Measurements from ENCODE around the gene DPYD. TPM values are rescaled to one million over a fixed set of nuclear protein-coding genes. Genes with fewer than 3 reads are reported as not detected.

Gene DPYD
- total RNA-seq, 4 donors from 2014 or later = 30.6 to 58.4 (median 35.4) TPM

- no peaks in the 10 kb centered on the region for H3K4me1 ChIP-seq
- no peak overlapping the region for H3K4me3 ChIP-seq
- H3K9me3 ChIP-seq = no peaks in the 10 kb centered on the region
- 38 to 48% methylated on average over 4 of the region's 4 CpGs for WGBS, 2 donors
- H3K36me3 ChIP-seq = no peaks in the 10 kb centered on the region
- TF ChIP-seq POLR2A (IDR thresholded peaks at IDR 0.05) (no peak), CTCF (IDR thresholded peaks at IDR 0.05) (no peak)
- H3K27me3 ChIP-seq = no peaks in the 10 kb centered on the region
- H3K27ac ChIP-seq = no peak overlapping the region
- intact Hi-C loops (cut with DNase I) = no loop called here
- no peak for DNase-seq
Measured at GRCh38 chr1:97174039-97174704, 746.7 kb downstream of the DPYD start.

GRCh38 chr1:97170300-97170699, 750.5 kb downstream of the DPYD start:
- H3K36me3 ChIP-seq = no peaks in the 10 kb centered on the region
- no peak overlapping the region for H3K27ac ChIP-seq
- no peak for DNase-seq
- H3K9me3 ChIP-seq = no peaks in the 10 kb centered on the region
- no peaks in the 10 kb centered on the region for H3K4me1 ChIP-seq
- no peak overlapping the region for H3K4me3 ChIP-seq
- WGBS, 2 donors = 68 to 94% methylated on average over 2 of the region's 2 CpGs
- no peak for TF ChIP-seq CTCF (IDR thresholded peaks at IDR 0.05)
- no peak for TF ChIP-seq POLR2A (IDR thresholded peaks at IDR 0.05)
- no peaks in the 10 kb centered on the region for H3K27me3 ChIP-seq
- intact Hi-C loops (cut with DNase I) = no loop called here

DNA sequence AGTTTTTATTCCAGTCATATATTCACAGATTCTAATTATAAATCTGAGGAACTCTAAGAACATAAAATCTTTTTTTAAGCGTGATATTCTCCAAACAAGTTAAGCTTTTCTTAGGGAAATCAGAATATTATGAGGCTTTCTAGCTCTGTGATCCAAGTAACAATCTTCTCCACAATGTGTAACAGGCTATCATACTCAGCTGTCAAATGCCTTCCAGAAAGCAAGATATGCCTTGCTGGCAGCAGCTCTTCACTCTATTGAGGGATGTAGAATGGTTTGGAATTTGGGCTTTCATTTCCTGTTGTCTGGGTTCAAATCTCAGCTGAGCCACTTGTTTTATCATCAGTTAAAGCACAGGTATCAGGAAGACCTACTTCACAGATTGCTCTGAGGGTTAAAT, 752.8 kb downstream of the DPYD start:
- no peaks in the 10 kb centered on the region for H3K4me1 ChIP-seq
- H3K27me3 ChIP-seq = no peaks in the 10 kb centered on the region
- no peak overlapping the region for H3K27ac ChIP-seq
- no peak for DNase-seq
- TF ChIP-seq CTCF (IDR thresholded peaks at IDR 0.05) (no peak), POLR2A (IDR thresholded peaks at IDR 0.05) (no peak)
- H3K4me3 ChIP-seq = no peak overlapping the region
- H3K9me3 ChIP-seq = no peaks in the 10 kb centered on the region
- no peaks in the 10 kb centered on the region for H3K36me3 ChIP-seq
- WGBS, 2 donors = 93 to 100% methylated on average over 1 of the region's 1 CpG
- intact Hi-C loops (cut with DNase I) = no loop called here

GRCh38 chr1:97167246-97167645, 753.6 kb downstream of the DPYD start:
- no peaks in the 10 kb centered on the region for H3K36me3 ChIP-seq
- no peak for TF ChIP-seq POLR2A (IDR thresholded peaks at IDR 0.05)
- TF ChIP-seq CTCF (IDR thresholded peaks at IDR 0.05) = no peak
- no peaks in the 10 kb centered on the region for H3K9me3 ChIP-seq
- H3K4me1 ChIP-seq = no peaks in the 10 kb centered on the region
- 66 to 80% methylated on average over 2 of the region's 2 CpGs for WGBS, 2 donors
- intact Hi-C loops (cut with DNase I) = no loop called here
- DNase-seq = no peak
- H3K4me3 ChIP-seq = no peak overlapping the region
- H3K27ac ChIP-seq = no peak overlapping the region
- H3K27me3 ChIP-seq = no peaks in the 10 kb centered on the region

GRCh38 chr1:97166626-97167025, 754.2 kb downstream of the DPYD start:
- H3K27me3 ChIP-seq = no peaks in the 10 kb centered on the region
- H3K27ac ChIP-seq = no peak overlapping the region
- H3K36me3 ChIP-seq = no peaks in the 10 kb centered on the region
- H3K4me3 ChIP-seq = no peak overlapping the region
- H3K4me1 ChIP-seq = no peaks in the 10 kb centered on the region
- intact Hi-C loops (cut with DNase I) = no loop called here
- no peaks in the 10 kb centered on the region for H3K9me3 ChIP-seq
- TF ChIP-seq POLR2A (IDR thresholded peaks at IDR 0.05) (no peak), CTCF (IDR thresholded peaks at IDR 0.05) (no peak)
- no peak for DNase-seq
- 89 to 100% methylated on average over 1 of the region's 1 CpG for WGBS, 2 donors
